ENCODE measurements around the gene ALG9. TPM values are rescaled to one million over a fixed set of nuclear protein-coding genes. Genes with fewer than 3 reads are reported as not detected.

Gene ALG9
- total RNA-seq, result 47.7 TPM

GRCh38 chr11:111870886-111871692 is at the start of gene ALG9:
TSS of gene ALG9 (minus strand) at chr11:111871581. CDS start at chr11:111871482, 99 bp downstream.

GRCh38 chr11:111918390-111919256 is 47.2 kb upstream of the ALG9 start, which contains the start of gene C11orf52:
TSS of gene C11orf52 (plus strand) at chr11:111918913. CDS start at chr11:111918973, 60 bp downstream.

GRCh38 chr11:111912535-111912934 is 41.2 kb upstream of the ALG9 start, which contains the start of gene HSPB2:
TSS of gene HSPB2 (plus strand) at chr11:111912734. CDS start at chr11:111912830, 96 bp downstream.

GRCh38 chr11:111911563-111912401 is 40.4 kb upstream of the ALG9 start, which contains the start of gene CRYAB:
TSS of gene CRYAB (minus strand) at chr11:111911770. CDS start at chr11:111911724, 46 bp downstream.

GRCh38 chr11:111878849-111879636 is 7.7 kb upstream of the ALG9 start, which contains the start of the genes CFAP68 and FDXACB1:
TSS of gene CFAP68 (plus strand) at chr11:111879541. CDS start at chr11:111879561, 20 bp downstream.
TSS of gene FDXACB1 (minus strand) at chr11:111879165. CDS start at chr11:111879132, 33 bp downstream.

GRCh38 chr11:111765984-111766833 is 105.2 kb downstream of the ALG9 start, which contains the start of gene PPP2R1B:
TSS of gene PPP2R1B (minus strand) at chr11:111766389. CDS start at chr11:111766361, 28 bp downstream.

Small RNA genes within 50 kb of the gene (small RNA-seq; reads per million reads assigned to genes)
- gene GNG5P3 (ENCODE audit: low replicate concordance) (not detected), gene RPL37AP8 (ENCODE audit: low replicate concordance) (0.07 reads per million)

Other genes with a start within 250 kb of the ALG9 start
- 26.3 TPM for gene PPP2R1B, start 105.2 kb downstream of the ALG9 start, total RNA-seq
- 4.1 TPM for gene FDXACB1, start 7.6 kb upstream of the ALG9 start, total RNA-seq
- 24.3 TPM for gene CFAP68, start 8.0 kb upstream of the ALG9 start, total RNA-seq
- 54.8 TPM for gene CRYAB, start 40.2 kb upstream of the ALG9 start, total RNA-seq
- 3.2 TPM for gene HSPB2, start 41.2 kb upstream of the ALG9 start, total RNA-seq
- gene C11orf52, start 47.3 kb upstream of the ALG9 start, total RNA-seq, result 8.2 TPM
- 25.7 TPM for gene DIXDC1, start 65.8 kb upstream of the ALG9 start, total RNA-seq
- gene DLAT, start 153.8 kb upstream of the ALG9 start, total RNA-seq, result 33.6 TPM
- gene PIH1D2, start 202.4 kb upstream of the ALG9 start, total RNA-seq, result 3.9 TPM
- 19.5 TPM for gene NKAPD1, start 202.7 kb upstream of the ALG9 start, total RNA-seq
- 47.6 TPM for gene TIMM8B, start 215.2 kb upstream of the ALG9 start, total RNA-seq
- 139 TPM for gene SDHD, start 215.3 kb upstream of the ALG9 start, total RNA-seq